Gastrocnemius medialis (tissue), 4 donors: Measurements from ENCODE around the gene DISP1. TPM values are rescaled to one million over a fixed set of nuclear protein-coding genes. Genes with fewer than 3 reads are reported as not detected.

ENCODE experiments used
- ATAC-seq, 2 donors: fragments of 150-250 bp; one replicate each; pipeline ENCODE4 v1.9.1; 2016
- DNase-seq, 2 donors: peaks; one replicate each; pipeline ENCODE4 v3.0.0-alpha.2; 2019
- H3K27ac ChIP-seq, 4 donors: fragments of 200-600 bp; sonication (generic); 1 replicate in 1 of 4; 2 replicates in 3 of 4; pipeline ENCODE4 v1.5.1; 2016 to 2018; ENCODE audit warnings: mild to moderate bottlenecking in 2 of 4, moderate library complexity in 1 of 4
- H3K27me3 ChIP-seq, 3 donors: fragments of 200-600 bp; sonication (generic) in 2 of 3; 1 replicate in 1 of 3; 2 replicates in 2 of 3; pipeline versions ENCODE4 v1.5.1 to v1.6.0; 2016 to 2019; ENCODE audit warnings: mild to moderate bottlenecking in 1 of 3, moderate library complexity in 1 of 3
- H3K36me3 ChIP-seq, 2 donors: fragments of 200-600 bp; sonication (generic) in 1 of 2; one replicate each; pipeline ENCODE4 v1.5.1; 2017 to 2018
- H3K4me1 ChIP-seq, 2 donors: fragments of 200-600 bp; sonication (generic) in 1 of 2; one replicate each; pipeline ENCODE4 v1.5.1; 2016 to 2017; ENCODE audit warnings: mild to moderate bottlenecking in 2 of 2
- H3K4me3 ChIP-seq, 4 donors: fragments of 200-600 bp; sonication (generic) in 3 of 4; 1 replicate in 1 of 4; 2 replicates in 3 of 4; pipeline ENCODE4 v1.5.1; 2016 to 2019; ENCODE audit warnings: mild to moderate bottlenecking in 2 of 4
- H3K9me3 ChIP-seq, 3 donors: fragments of 200-600 bp; sonication (generic) in 2 of 3; 1 replicate in 1 of 3; 2 replicates in 2 of 3; pipeline ENCODE4 v1.5.1; 2016 to 2019
- CTCF ChIP-seq, 5 experiments: fragments of 450-650 bp in 3 of 5; fragments of 200-600 bp in 2 of 5; sonication (generic) in 2 of 5; IDR thresholded peaks in 4 of 5; conservative IDR thresholded peaks in 1 of 5; 1 replicate in 4 of 5; 2 replicates in 1 of 5; pipeline ENCODE4 v1.5.1; 2016 to 2019; ENCODE audit warnings: antibody characterized with exemption in 5 of 5, mild to moderate bottlenecking in 3 of 5, moderate library complexity in 3 of 5
- POLR2A ChIP-seq, 2 donors: fragments of 450-650 bp; IDR thresholded peaks; one replicate each; pipeline ENCODE4 v1.6.1; 2017; ENCODE audit warnings: antibody characterized with exemption in 2 of 2, mild to moderate bottlenecking in 2 of 2, moderate library complexity in 2 of 2
- in situ Hi-C, 4 donors: fragments of 200-750 bp; cut with MboI; loops; one replicate each; pipeline versions ENCODE4 v1.15.0 to v1.8.0; 2017; ENCODE audit warnings: low sequenced_read_pairs in 4 of 4
- intact Hi-C: fragments of 100-400 bp; cut with DNase I; formaldehyde crosslinking; loops from one replicate; pipeline ENCODE4 v1.15.1; 2023; ENCODE audit warnings: low total_unique reads
- total RNA-seq, 4 donors: library from RNA; depleted of rRNA; stranded (reverse); fragments of >200 nt; gene quantifications; one replicate each; pipeline versions ENCODE4 v1.1.0 to v1.2.3, GENCODE V29; 2016

Gene DISP1
- total RNA-seq, 4 donors from 2014 or later = 2.4 to 3.7 (median 2.9) TPM

GRCh38 chr1:222790520-222790919 is 24.3 kb upstream of the DISP1 start:
- in situ Hi-C loops (loop anchor here (5.0 to 10.0 kb wide), 4 partner anchors 292 to 304 kb away; no protein-coding TSS in a partner anchor), intact Hi-C loops (no loop called here)
- TF ChIP-seq CTCF (IDR thresholded peaks at IDR 0.05 in 4 of 5, conservative IDR thresholded peaks at IDR 0.05 in 1 of 5) = no peak
- TF ChIP-seq POLR2A (IDR thresholded peaks at IDR 0.05) = no peak
- DNase-seq (no peak), ATAC-seq (no peak)
- Histone ChIP-seq H3K4me3 (no peak overlapping the region), H3K9me3 (no peaks in the 10 kb centered on the region), H3K27me3 (no peaks in the 10 kb centered on the region), H3K27ac (no peak overlapping the region), H3K36me3 (no peaks in the 10 kb centered on the region), H3K4me1 (no peaks in the 10 kb centered on the region)

DNA sequence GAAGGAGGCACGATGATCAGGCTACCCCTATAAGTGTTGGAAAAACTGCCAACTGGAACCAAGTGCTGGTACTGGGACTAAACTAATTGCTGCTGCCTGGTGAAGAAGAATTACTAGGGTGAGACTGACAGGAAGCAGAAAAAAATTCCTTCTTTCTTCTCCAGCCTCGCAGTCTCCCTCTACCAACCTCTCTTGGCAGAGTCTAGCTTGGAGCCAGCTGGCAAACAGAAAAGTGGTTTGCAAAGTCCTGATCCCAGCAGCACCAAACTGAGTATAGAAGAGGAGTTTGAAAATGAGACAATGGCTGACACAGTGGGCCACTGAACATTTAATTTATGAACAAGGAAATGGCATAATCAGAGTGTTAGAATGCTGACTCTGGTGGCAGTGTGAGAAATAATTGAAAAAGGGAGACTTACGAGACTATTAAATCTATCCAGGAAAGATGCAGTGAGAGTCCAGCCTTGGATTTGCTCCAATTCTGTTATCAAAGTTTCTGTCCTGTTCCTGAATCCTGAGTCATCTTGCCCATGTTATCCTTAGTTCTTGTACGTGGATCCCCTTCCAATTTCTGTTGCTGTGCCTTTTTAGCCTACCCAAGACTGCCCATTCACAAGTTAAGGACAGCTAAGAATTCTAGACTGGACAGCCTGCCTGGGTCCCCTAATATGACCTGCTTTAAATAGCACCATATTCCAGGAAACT is 23.7 kb upstream of the DISP1 start:
- TF ChIP-seq POLR2A (IDR thresholded peaks at IDR 0.05) (no peak), CTCF (IDR thresholded peaks at IDR 0.05 in 4 of 5, conservative IDR thresholded peaks at IDR 0.05 in 1 of 5) (no peak)
- Histone ChIP-seq H3K4me3 (no peak overlapping the region), H3K27me3 (no peaks in the 10 kb centered on the region), H3K36me3 (no peaks in the 10 kb centered on the region), H3K9me3 (no peaks in the 10 kb centered on the region), H3K27ac (no peak overlapping the region), H3K4me1 (no peaks in the 10 kb centered on the region)
- in situ Hi-C loops (loop anchor here (5.0 to 10.0 kb wide), 4 partner anchors 291 to 304 kb away; no protein-coding TSS in a partner anchor), intact Hi-C loops (no loop called here)
- DNase-seq (no peak), ATAC-seq (no peak)

GRCh38 chr1:222792744-222793143 is 22.1 kb upstream of the DISP1 start:
- in situ Hi-C loops (loop anchor here (5.0 to 10.0 kb wide), 4 partner anchors 290 to 302 kb away; no protein-coding TSS in a partner anchor), intact Hi-C loops (loop anchor here (1.0 to 2.0 kb wide), 2 partner anchors 289 to 330 kb away; no protein-coding TSS in a partner anchor)
- ATAC-seq (peak in 1 of 2 donors; percentile 30), DNase-seq (no peak)
- Histone ChIP-seq H3K4me3 (no peak overlapping the region), H3K27me3 (no peaks in the 10 kb centered on the region), H3K9me3 (no peaks in the 10 kb centered on the region), H3K36me3 (no peaks in the 10 kb centered on the region), H3K4me1 (no peaks in the 10 kb centered on the region), H3K27ac (no peak overlapping the region)
- TF ChIP-seq CTCF (IDR thresholded peaks at IDR 0.05 in 4 of 5, conservative IDR thresholded peaks at IDR 0.05 in 1 of 5) (peak; percentile 27 to 61 (median 56)), POLR2A (IDR thresholded peaks at IDR 0.05) (no peak)

GRCh38 chr1:222794656-222795474 is 20.0 kb upstream of the DISP1 start:
- no peaks in the 10 kb centered on the region for H3K27me3 ChIP-seq
- no peak overlapping the region for H3K27ac ChIP-seq
- ATAC-seq = no peak
- no peaks in the 10 kb centered on the region for H3K4me1 ChIP-seq
- no peaks in the 10 kb centered on the region for H3K36me3 ChIP-seq
- TF ChIP-seq CTCF (IDR thresholded peaks at IDR 0.05 in 4 of 5, conservative IDR thresholded peaks at IDR 0.05 in 1 of 5) = no peak
- TF ChIP-seq POLR2A (IDR thresholded peaks at IDR 0.05) = no peak
- DNase-seq = no peak
- intact Hi-C loops (no loop called here), in situ Hi-C loops (loop anchor here (5.0 to 10.0 kb wide), 4 partner anchors 287 to 300 kb away; no protein-coding TSS in a partner anchor)
- no peak overlapping the region for H3K4me3 ChIP-seq
- H3K9me3 ChIP-seq = no peaks in the 10 kb centered on the region
